Measurements from ENCODE around the gene CFAP97D1.
A peak's percentile ranks its signal among the peaks of the same experiment; 100 is the strongest.

Gene CFAP97D1

GRCh38 chr17:43800736-43801135 is 20.5 kb downstream of the CFAP97D1 start:
- DNase-seq = no peak

- no peak for DNase-seq
Measured at GRCh38 chr17:43801844-43802243, 21.6 kb downstream of the CFAP97D1 start.

- DNase-seq = peak; percentile 18
Measured at GRCh38 chr17:43803758-43804157, 23.5 kb downstream of the CFAP97D1 start.

- DNase-seq = no peak
Measured at GRCh38 chr17:43805117-43805516, 24.9 kb downstream of the CFAP97D1 start.

GRCh38 chr17:43808076-43808475 is 27.8 kb downstream of the CFAP97D1 start:
- no peak for DNase-seq

GRCh38 chr17:43809121-43809520 is 28.9 kb downstream of the CFAP97D1 start:
- DNase-seq = no peak

- no peak for DNase-seq
Measured at GRCh38 chr17:43810226-43810715, 30.0 kb downstream of the CFAP97D1 start.

- DNase-seq = no peak
Measured at GRCh38 chr17:43810823-43811222, 30.6 kb downstream of the CFAP97D1 start.

GRCh38 chr17:43812396-43813265 is 32.4 kb downstream of the CFAP97D1 start:
- DNase-seq = no peak

GRCh38 chr17:43813386-43813785 is 33.2 kb downstream of the CFAP97D1 start:
- DNase-seq = no peak

- DNase-seq = no peak
Measured at GRCh38 chr17:43814026-43814425, 33.8 kb downstream of the CFAP97D1 start.

GRCh38 chr17:43814714-43815113 is 34.5 kb downstream of the CFAP97D1 start:
- DNase-seq = peak; percentile 82

GRCh38 chr17:43816336-43817320 is 36.4 kb downstream of the CFAP97D1 start:
- no peak for DNase-seq

GRCh38 chr17:43817826-43818225 is 37.6 kb downstream of the CFAP97D1 start:
- no peak for DNase-seq

- DNase-seq = no peak
Measured at GRCh38 chr17:43818966-43819365, 38.7 kb downstream of the CFAP97D1 start.

GRCh38 chr17:43820759-43821158 is 40.5 kb downstream of the CFAP97D1 start:
- DNase-seq = no peak

- no peak for DNase-seq
Measured at GRCh38 chr17:43822570-43823190, 42.4 kb downstream of the CFAP97D1 start.

GRCh38 chr17:43823350-43824084 is 43.3 kb downstream of the CFAP97D1 start:
- no peak for DNase-seq

- no peak for DNase-seq
Measured at GRCh38 chr17:43825567-43825966, 45.3 kb downstream of the CFAP97D1 start.

- no peak for DNase-seq
Measured at GRCh38 chr17:43826206-43826605, 46.0 kb downstream of the CFAP97D1 start.

- no peak for DNase-seq
Measured at GRCh38 chr17:43827596-43827995, 47.4 kb downstream of the CFAP97D1 start.

GRCh38 chr17:43829738-43830137 is 49.5 kb downstream of the CFAP97D1 start:
- no peak for DNase-seq

Measured in EL (cell line).